CD4-positive, alpha-beta T cell treated with Interleukin-10 for 1 hour (primary cell): ENCODE measurements around the gene ARHGAP6.
"Not testable (repeated sequence)": the region's sequence is repeated elsewhere in the genome, so short reads cannot be mapped to it uniquely, and the experiment has no call there.

Source experiments
- DNase-seq: peaks from one replicate; pipeline ENCODE4 v3.0.0-alpha.2; 2020

The ARHGAP6 gene

DNA sequence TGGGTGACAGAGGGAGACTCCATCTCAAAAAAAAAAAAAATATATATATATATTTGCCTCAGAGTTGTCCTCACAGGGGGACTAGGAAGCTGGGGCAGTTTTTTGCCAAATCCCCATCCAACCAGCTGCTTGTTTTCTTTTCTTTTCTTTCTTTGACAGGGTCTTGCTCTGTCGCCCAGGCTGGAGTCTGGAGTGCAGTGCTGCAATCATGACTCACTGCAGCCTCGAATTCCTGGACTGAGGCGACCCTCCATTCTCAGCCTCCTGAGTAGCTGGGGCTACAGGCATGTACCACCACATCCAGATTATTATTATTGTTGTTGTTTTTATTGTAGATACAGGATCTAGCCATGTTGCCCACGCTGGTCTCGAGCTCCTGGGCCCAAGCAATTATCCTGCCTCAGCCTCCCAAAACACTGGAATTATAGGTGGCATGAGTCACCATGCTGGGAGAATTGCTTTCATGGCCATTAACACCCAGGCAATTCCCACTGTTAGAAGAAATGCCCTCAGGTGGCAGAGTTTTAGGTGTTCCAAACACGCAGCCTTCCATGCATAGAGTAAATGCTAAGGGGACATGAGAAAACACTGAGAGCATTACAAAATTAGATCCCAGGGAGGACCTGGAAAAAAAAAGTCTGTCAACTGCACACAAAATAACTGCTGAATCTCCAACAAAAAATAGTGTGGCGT lies 98.0 kb downstream of the ARHGAP6 start:
- no peak for DNase-seq

DNA sequence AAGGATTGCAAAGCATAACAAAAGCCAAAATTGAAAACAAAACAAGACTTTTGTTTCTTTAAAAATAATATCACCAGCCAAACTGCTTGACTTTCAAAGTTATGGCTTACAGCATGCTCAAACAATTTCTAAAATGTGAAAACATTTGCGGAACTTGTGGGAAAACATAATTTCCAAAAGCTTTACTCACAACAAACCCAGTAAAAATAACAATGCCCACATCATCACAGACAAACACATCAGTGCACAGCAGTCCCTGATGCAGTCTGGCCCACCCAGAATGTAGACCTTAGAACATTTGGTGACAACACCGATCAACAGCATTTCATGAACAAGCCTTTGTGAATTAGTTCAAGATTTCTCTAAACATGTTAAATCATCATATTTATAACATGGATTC lies 98.9 kb downstream of the ARHGAP6 start:
- no peak for DNase-seq

DNA sequence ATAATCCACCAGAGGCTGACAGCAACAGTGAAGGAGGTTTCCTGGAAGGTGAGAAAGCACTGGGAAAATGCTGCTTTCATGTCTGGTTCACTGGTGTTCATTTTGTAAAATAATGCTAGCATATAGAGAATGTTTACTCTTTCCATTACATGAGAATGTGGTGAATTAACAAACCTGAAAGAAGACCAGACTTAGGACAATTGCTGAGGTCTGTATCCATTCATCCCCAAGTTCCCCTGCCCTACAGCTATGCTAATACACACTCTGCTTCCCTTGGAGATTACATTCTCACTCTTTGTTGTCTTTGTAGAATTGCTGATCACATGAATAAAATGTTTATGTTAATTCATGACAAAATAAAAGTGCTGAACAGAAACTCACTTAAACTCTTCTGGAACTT lies 99.5 kb downstream of the ARHGAP6 start:
- no peak for DNase-seq

DNA sequence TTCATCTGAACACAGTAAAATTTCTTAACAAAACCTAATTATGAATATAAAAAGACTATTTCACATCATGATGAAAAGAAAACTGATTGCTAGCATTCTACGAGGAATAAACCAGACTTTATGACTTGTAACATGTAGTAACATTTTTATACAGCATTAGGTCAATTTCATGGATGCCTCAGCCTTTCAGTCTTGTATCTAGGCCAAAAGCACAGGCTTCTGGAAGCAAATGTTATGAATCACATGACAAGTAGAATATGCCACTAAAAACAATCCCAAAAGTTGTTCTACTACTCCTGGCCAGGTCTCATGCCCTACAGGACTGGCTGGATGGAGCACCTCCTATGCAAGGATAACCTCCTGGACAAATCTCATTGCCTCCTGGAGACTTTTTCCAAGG lies 101.2 kb downstream of the ARHGAP6 start:
- DNase-seq, result no peak

DNA sequence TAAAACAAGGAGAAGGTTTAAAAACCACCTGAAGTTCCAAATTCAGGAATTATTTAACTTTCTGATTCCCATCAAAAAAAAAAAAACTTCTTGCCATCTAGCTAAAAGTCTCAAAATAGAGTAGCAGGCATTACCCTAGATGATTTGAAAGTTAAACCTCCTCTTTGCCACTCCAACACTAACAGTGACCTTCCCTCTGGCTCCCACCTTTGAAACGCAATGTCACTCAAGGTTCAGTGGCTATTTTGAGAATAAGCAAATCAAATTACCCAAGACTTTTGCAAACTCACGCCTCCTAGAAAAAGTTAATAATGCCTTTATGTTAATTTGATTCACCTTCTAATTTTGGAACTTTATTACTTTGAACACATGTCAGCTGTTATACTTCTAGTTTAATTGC lies 103.2 kb downstream of the ARHGAP6 start:
- no peak for DNase-seq

DNA sequence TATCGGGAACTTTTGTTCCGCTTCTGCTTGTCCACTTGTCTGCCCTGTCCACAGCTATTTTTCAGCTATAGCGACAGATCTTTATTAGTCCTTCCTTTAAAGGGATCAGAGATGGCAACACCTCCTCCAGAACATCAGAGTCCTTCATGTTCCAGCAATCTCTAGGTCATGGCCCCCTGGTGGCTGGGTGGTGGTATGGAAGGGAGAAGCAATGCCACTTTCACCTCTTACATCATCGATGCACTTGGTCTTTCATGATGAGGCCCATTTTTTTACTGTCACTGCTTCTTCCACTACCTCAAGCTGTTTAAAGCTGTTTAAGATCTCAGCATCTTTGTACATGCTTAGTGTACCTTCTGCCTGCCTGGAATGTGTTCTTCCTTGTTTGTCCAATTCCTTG lies 106.7 kb downstream of the ARHGAP6 start:
- peak; percentile 31 for DNase-seq

DNA sequence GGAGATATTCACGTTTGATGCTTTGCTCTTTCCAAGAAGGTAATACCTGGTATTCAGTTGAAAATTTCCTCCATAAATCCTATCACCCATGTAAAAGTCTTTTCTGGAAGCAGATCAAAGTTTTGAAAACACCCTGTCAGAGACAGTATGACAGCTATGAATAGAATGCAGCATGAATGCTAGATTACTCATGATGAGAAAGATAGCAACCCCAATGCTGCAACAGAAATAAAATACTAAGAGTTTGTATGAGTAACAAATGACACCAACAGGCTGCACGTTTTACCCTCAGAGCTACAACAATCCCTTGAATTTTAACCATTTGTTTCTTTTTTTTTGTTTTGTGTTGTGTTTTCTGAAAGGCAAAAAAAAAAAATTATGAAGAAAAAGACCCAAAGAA lies 108.6 kb downstream of the ARHGAP6 start:
- DNase-seq, result no peak

DNA sequence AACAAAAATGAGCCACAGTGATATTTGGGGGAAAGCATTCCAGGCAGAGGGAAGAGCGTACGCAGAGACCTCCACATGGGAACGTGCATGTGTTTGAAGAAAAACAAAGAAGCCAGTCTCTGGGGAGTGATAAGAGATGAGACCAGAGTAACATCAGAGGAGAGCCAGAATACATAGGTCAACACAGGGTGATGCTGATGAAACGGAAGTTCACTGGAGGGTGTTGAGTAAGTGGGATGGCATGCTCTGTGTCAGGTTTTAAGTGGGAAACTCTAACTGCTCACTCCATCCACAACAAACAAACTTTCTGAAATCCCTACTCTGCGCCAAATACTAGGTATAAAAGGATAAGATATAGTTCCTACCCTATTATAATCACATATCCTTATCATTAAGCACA lies 110.0 kb downstream of the ARHGAP6 start:
- no peak for DNase-seq

DNA sequence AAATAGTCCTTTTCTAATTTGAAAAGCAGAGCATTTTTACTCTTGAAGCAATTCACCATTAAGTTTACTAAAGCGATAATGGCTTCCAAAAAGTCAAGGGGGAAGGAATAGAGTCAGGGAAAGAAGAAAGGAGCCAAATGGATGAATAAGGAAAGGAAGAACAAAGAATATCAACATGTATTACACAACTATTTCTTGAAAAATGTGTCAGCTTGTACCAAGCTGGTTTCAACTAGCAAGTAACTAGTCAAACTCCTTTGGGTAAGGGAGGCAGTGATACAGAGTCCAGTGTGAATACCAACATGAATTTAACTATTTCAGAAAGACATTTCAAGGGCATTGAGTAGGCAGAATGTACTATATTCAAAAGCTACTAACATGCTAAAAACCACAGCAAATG lies 112.1 kb downstream of the ARHGAP6 start:
- no peak for DNase-seq

DNA sequence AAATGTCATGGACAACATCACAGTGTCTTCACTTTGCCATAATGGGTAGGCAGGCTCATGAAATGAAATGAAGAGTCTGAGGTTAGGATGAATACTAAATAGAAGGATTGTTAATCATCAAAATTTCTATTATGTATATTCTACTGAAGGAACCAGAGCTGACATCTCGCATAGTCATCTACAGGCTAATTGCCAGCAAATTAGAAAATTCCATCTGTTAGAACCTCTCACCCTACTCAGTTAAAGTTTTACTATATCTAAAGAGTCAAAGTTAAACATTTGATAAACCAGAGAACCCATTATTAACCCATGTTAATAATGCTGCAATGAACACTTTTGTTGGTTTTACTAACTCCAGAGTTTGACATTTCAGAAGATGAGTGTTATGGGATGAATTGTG lies 114.6 kb downstream of the ARHGAP6 start:
- no peak for DNase-seq

DNA sequence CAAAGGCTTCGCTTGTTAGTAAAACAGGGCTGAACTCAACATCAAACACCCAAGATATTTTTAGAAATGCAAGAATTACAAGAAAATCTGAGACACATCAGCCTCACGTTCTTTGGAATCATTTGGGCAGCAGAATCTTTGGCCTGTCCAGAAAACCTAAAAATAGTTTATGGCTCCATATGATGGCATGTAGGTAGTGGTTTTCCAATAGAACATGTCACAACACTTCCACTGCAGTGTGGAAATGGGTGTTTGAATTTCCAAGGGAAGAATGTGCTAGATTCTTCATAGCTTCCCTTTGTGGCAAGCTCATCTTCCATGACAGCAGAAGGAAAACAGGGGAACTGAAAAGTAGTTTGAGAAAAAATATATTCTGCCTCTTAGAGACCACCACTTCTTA lies 118.8 kb downstream of the ARHGAP6 start:
- DNase-seq, result no peak

DNA sequence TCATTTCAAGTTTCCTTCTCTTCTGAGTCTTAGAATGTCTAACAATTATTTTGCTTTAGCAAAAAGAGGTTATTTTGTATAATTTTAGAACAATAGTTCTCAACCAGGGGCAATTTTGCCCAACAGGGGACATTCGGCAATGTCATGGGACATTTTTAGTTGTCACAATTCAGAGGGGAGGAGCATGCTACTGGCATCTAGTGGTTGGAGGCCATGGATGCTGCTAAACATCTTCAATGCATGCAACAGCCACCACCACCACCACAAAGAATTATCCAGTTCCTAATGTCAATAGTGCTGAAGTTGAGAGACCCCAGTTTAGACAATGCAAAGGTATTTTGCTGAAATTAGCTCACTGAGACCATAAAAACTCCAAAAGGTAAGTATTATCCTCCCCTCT lies 122.5 kb downstream of the ARHGAP6 start:
- DNase-seq, result no peak

DNA sequence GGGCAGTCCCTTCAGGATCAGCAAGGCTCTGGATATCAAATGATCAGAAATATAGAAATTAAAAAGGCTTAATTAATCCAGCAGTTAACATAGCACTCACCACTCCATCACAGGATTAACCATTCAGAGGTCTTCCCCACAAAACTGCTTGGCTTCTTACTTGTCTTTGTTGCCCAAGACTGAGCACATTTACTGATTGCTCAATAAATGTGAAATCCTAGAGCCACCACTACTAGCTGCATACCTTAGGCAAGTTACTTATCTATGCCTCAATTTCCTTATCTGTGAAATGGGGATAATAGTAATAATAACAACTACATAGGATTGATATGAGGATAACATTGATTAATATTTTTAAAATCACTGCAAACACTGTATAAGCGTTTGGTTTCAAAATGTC lies 124.2 kb downstream of the ARHGAP6 start:
- DNase-seq, result no peak

DNA sequence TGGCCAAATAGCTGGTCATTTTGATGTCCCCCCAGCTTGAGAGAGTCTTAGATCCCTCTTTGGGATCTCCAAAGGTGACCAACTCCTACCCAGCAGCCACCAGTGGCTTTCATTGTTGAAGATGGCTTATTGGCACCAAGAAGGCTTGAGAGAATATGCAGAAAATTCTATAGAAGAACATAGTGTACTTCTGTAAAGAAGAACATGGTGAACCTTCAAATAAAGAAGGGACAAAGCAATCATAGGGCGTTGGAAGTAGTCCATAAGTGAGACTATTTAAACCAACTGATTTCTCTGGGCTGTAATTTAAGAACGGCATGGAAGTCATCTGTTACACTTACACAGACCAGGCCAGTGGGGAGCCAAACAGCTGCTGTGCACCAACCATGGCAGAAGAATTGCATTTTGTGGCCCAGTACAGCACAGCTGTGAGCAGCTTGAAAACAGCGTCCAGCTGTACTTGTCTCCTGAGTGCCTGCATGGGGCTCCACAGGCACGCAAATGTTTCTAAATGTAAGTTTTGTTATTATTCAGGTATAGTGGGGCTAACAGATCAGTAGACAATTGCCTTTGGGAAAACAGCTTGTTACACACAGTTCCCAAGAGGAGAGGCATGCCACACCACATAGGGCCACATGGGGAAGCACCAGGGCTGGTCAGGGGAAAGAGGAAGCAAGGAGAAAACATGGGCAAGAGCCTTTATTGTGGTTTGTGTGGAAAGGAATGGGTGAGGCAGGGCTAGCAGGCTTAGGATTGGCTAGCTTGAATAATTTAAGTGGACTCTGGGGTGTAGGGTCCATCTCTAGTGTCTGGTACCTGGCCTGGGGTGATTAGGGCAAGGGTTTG lies 125.0 kb downstream of the ARHGAP6 start:
- no peak for DNase-seq

DNA sequence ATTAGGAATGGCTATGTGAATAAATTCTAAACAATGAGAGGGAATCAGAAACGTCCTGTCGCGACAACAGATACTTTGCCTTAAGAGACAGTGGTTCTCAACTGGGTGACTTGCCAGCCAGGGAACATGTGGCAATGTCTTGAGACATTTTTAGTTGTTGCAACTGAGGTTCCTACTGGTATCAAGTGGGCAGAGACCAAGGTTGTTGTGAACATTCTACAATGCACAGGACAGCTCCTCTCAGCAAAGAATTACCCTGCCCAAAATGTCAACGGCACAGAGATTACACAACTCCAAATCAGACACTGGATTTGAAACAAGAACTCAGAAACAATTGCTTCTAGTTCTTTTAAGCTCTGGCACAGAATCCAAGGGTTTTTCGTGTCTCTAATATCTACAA lies 128.6 kb downstream of the ARHGAP6 start:
- DNase-seq, result no peak

DNA sequence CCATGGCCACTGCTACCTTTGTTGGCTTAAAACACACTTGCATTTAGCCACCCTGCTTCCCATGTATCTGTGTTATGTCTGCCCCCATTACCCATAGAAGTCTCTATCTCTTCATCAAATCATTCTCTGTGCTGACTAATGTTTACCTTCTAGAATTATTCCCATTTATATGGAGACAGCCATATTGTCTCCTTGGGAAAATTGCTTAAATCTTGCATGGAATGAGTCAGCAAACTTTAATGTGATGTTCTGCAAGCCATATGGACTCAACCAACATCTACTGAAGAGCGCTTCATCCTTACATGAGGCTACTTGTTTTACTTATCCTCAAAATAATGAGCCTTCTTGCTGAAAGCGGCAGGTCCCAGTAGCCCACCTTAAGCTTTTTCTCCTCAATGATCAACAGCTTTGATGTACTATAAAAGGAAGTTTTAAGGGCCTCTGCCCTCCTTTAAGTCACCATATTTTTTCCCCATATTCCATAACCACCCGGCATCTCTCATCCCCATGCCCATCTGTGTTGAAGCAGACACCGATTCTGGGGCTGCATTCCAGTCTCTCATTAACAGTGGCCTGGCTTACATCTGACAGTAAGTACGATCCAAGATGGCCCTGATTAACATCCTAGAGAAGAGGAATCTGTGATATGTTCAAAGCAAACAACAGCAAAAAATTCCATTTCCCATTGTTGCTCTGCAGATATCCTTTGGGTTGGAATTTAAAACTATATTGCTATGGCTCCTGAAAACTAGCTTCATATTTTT lies 130.4 kb downstream of the ARHGAP6 start:
- no peak for DNase-seq

DNA sequence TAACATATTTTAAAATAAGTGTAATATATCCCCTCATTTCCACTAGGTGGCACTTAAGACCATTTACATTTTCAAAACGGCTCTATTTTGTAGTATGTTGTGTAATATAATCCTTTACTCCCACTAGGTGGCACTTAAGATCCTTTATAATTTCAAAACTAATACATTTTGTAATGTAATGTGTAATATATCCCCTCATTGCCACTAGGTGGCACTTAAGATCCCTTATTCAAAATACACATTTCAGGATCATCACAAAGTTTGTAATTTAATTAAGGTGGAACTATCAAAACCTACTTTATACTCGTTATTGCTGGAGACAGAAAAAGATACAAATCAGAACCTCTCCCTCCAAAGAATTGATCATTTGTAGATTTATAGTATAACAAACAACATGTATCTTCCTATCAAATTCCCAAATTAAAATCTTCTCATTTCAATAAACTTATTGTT lies 132.5 kb downstream of the ARHGAP6 start:
- peak; percentile 72 for DNase-seq

DNA sequence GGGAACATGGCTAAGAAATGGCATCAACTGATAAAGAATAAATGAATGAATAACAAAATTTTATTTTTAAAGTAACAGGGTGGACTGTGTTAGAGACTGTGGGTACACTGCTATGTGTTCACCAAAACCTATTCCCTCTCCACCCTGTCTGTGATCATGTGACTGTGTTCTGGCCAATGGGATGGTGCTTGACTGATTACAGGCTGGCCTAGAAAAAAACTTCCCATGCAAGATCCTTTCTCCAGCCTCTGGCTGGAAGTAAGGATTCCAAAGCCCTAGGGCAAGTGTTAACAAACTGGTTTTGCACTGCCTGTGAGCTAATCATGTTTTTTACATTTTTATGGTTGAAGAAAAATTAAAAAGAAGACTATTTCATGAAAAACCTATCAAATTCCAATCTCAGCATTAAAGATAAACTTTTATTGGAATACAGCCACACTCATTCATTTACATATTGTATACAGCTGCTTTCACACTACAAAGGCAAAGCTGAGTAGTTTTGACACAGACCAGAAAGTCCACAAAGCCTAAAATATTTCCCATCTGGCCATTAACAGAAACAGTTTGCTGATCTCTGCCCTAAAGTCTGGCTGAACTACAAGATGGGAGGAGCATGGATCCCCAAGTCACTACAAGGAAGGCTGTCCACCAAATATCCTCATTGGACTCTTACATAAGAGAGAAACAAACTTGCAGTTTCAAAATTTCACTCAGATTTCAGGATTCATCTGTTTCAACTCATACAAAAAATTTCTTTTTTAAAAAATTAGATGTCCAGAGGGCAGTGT lies 133.2 kb downstream of the ARHGAP6 start:
- no peak for DNase-seq

DNA sequence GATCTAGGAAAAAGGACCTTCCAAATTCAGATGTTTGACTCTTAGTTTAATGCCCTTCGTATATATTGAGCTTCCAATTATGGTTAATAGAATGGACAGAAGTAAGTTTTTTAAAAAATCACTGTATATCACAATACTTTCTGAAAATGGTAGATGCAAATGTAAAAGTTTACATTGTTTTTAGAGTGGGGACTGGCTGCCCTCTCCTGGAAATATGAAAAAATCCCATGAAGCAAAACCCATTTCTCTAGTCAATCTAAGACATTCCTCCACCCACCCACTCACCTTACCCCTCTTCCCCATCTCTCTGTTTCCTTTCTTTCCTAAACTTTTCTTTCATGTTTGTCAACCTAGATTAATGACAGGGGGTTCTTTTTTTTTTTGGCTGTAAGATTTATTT lies 134.5 kb downstream of the ARHGAP6 start:
- DNase-seq, result no peak

DNA sequence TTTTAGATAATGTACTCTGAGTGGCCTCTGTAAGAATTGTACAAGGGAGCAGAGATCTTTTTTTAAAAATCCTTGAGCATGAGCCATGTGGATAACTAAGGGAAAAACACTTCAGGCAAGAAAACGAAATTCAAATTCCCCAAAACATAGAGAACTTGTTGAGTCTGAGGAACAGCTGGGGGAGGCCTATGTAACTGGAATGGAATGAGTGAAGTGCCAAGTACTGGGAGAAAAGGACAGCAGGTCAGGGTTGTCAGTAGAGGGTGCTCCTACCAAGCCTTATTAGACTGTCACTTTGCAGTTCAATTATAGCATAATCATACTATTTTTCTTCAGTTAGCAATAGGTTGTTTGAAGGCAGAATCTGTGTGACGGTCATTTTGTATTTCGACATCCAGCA lies 135.1 kb downstream of the ARHGAP6 start:
- no peak for DNase-seq

DNA sequence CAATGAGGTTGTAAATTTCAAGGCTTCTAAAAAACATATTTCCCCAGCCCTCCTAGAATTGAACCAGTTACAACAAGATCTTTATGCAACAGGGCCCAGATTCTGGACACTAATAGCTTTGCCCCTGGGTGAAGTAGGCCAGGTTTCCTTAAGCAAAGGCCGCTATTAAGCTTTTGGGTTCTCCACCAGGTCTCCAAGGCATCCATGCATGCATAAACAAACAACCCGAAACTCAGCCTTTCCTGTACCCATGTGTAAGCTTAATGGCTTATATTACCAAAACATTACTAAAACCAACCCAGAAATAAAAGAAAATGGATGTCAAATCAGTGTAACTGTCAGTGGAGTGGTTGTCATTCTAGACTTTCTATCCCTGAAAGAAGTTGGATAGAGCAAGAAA lies 137.1 kb downstream of the ARHGAP6 start:
- no peak for DNase-seq

DNA sequence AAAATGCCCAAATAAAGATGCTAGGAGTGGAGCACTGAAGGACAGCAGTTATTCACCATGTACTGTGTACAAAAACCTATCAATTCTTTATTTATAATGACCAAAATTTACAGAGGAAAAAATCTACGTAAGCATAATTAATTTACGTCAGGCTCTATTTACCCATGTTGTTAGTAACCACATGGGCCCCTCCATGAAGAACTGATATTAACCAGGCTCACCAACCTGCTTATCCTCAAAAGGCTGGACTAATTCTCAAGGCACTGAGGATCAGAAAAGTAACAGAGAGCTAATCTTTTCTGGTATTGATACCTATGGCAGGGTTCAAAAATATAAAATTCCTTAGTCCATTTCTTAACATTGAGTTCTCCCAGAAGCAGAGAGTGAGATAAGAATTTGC lies 140.0 kb downstream of the ARHGAP6 start:
- DNase-seq, result no peak

DNA sequence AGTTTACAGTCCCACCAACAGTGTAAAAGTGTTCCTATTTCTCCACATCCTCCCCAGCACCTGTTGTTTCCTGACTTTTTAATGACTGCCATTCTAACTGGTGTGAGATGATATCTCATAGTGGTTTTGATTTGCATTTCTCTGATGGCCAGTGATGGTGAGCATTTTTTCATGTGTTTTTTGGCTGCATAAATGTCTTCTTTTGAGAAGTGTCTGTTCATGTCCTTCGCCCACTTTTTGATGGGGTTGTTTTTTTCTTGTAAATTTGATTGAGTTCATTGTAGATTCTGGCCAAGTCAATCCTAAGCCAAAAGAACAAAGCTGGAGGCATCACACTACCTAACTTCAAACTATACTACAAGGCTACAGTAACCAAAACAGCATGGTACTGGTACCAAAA lies 146.5 kb downstream of the ARHGAP6 start:
- not testable (repeated sequence) for DNase-seq
